PC-9 (cell line): ENCODE measurements around the gene NPHP1. TPM values are rescaled to one million over a fixed set of nuclear protein-coding genes. Genes with fewer than 3 reads are reported as not detected.
A peak's percentile ranks its signal among the peaks of the same experiment; 100 is the strongest.

Experiments
- BruUV-seq: library from RNA; stranded (reverse); fragments of 400-500 nt; replicated peaks from 2 replicates; lab custom pipeline; 2021; lab: Mats Ljungman, UMichigan
- CTCF ChIA-PET: fragments of 300-600 bp; sonication (Branson Sonifier 250); formaldehyde crosslinking; loops from one replicate; lab custom pipeline; 2022; ENCODE audit warnings: antibody characterized with exemption; lab: Charles Lee
- POLR2A ChIA-PET: fragments of 300-600 bp; sonication (Branson Sonifier 250); formaldehyde crosslinking; loops from one replicate; lab custom pipeline; 2022; ENCODE audit warnings: antibody characterized with exemption; ENCODE audit not compliant: unreplicated experiment; lab: Charles Lee
- DNase-seq, 2 experiments: peaks; one replicate each; pipeline versions ENCODE4 v3.0.0 to v3.0.0-alpha.2; 2015 to 2022; ENCODE audit warnings: mixed read lengths in 1 of 2
- H2AFZ ChIP-seq: fragments of 200-600 bp; sonication (generic); 2 replicates; pipeline ENCODE4 v1.8.1; 2017; ENCODE audit warnings: antibody characterized with exemption
- H3F3A ChIP-seq: fragments of 200-600 bp; sonication (generic); 2 replicates; pipeline ENCODE4 v1.8.1; 2017; ENCODE audit warnings: antibody characterized with exemption, mild to moderate bottlenecking, low read depth; ENCODE audit not compliant: insufficient read depth
- H3K27ac ChIP-seq: fragments of 200-600 bp; sonication (generic); 2 replicates; pipeline ENCODE4 v1.6.1; 2016; ENCODE audit warnings: mixed run types
- H3K27me3 ChIP-seq: fragments of 200-600 bp; sonication (generic); 2 replicates; pipeline ENCODE4 v1.6.1; 2016; ENCODE audit warnings: low read depth, mixed run types; ENCODE audit not compliant: insufficient read depth
- H3K36me3 ChIP-seq: fragments of 200-600 bp; sonication (generic); 2 replicates; pipeline ENCODE4 v1.6.1; 2016; ENCODE audit warnings: low read depth, mixed run types
- H3K4me1 ChIP-seq: fragments of 200-600 bp; sonication (generic); replicated peaks from 2 replicates; pipeline ENCODE4 v1.6.1; 2016; ENCODE audit warnings: mixed run types; ENCODE audit not compliant: insufficient read depth
- H3K4me2 ChIP-seq: fragments of 200-600 bp; sonication (generic); 2 replicates; pipeline ENCODE4 v1.6.1; 2017; ENCODE audit warnings: mixed run types
- H3K4me3 ChIP-seq: fragments of 200-600 bp; sonication (generic); 2 replicates; pipeline ENCODE4 v1.6.1; 2016; ENCODE audit warnings: mixed run types
- H3K79me2 ChIP-seq: fragments of 200-600 bp; sonication (generic); 2 replicates; pipeline ENCODE4 v1.6.1; 2017; ENCODE audit warnings: low read depth, mixed run types
- H3K9me2 ChIP-seq: fragments of 200-600 bp; sonication (generic); 2 replicates; pipeline ENCODE4 v1.8.1; 2017; ENCODE audit warnings: mild to moderate bottlenecking; ENCODE audit not compliant: insufficient read depth
- H3K9me3 ChIP-seq: fragments of 200-600 bp; sonication (generic); 2 replicates; pipeline ENCODE4 v1.8.1; 2016; ENCODE audit warnings: low read depth; ENCODE audit not compliant: insufficient read depth
- H4K20me1 ChIP-seq: fragments of 200-600 bp; sonication (generic); 2 replicates; pipeline ENCODE4 v1.8.1; 2017; ENCODE audit not compliant: insufficient read depth
- EZH2 ChIP-seq: fragments of 200-600 bp; sonication (generic); IDR thresholded peaks from 2 replicates; pipeline ENCODE4 v1.8.0; 2017; ENCODE audit warnings: antibody characterized with exemption, low read depth
- intact Hi-C: fragments of 100-400 bp; cut with micrococcal nuclease; formaldehyde crosslinking; loops from one replicate; pipeline ENCODE4 v1.10.0; 2022; ENCODE audit not compliant: unreplicated experiment
- total RNA-seq: library from RNA; stranded (reverse); gene quantifications from 2 replicates; pipeline ENCODE4 v1.2.3, GENCODE V29; 2021
- TF ChIP-seq, protein P1 (sequence below): fragments of 200-600 bp; sonication (generic); conservative IDR thresholded peaks from 2 replicates; pipeline ENCODE4 v1.6.1; 2017; ENCODE audit warnings: mixed run types, antibody characterized with exemption, mild to moderate bottlenecking, moderate library complexity

Gene NPHP1
- total RNA-seq, 1 experiment from 2014 or later = 13.7 TPM

- intact Hi-C loops = loop anchor here (2.0 kb wide), 1 partner anchor 49 kb away; no protein-coding TSS in a partner anchor
- ChIA-PET CTCF (no interaction called here), POLR2A (interaction anchor here (0.6 kb wide), 1 partner anchor 26 kb away, joined by 8 read pairs; no protein-coding TSS in a partner anchor)
- peak overlapping the region; percentile 75 for H3K4me2 ChIP-seq
- H3F3A ChIP-seq = peaks cover 60% of the 10 kb centered on the region
- BruUV-seq = TSS peak; percentile 51
- peaks cover 84% of the 10 kb centered on the region for H3K4me1 ChIP-seq
- H3K27ac ChIP-seq = peak overlapping the region; percentile 100
- no peaks in the 10 kb centered on the region for H4K20me1 ChIP-seq
- H3K79me2 ChIP-seq = peaks cover 87% of the 10 kb centered on the region
- DNase-seq = peak in 1 of 2 experiments; percentile 62
- peaks cover 25% of the 10 kb centered on the region; the same call in 1 of the 2 replicates for H3K36me3 ChIP-seq
- H2AFZ ChIP-seq = no peak overlapping the region
- TF ChIP-seq, protein P1, sequence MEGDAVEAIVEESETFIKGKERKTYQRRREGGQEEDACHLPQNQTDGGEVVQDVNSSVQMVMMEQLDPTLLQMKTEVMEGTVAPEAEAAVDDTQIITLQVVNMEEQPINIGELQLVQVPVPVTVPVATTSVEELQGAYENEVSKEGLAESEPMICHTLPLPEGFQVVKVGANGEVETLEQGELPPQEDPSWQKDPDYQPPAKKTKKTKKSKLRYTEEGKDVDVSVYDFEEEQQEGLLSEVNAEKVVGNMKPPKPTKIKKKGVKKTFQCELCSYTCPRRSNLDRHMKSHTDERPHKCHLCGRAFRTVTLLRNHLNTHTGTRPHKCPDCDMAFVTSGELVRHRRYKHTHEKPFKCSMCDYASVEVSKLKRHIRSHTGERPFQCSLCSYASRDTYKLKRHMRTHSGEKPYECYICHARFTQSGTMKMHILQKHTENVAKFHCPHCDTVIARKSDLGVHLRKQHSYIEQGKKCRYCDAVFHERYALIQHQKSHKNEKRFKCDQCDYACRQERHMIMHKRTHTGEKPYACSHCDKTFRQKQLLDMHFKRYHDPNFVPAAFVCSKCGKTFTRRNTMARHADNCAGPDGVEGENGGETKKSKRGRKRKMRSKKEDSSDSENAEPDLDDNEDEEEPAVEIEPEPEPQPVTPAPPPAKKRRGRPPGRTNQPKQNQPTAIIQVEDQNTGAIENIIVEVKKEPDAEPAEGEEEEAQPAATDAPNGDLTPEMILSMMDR = no peak
- TF ChIP-seq EZH2 = no peak
- H3K27me3 ChIP-seq = no peaks in the 10 kb centered on the region
- peak overlapping the region; percentile 35; the same call in 1 of the 2 replicates for H3K4me3 ChIP-seq
- peaks cover 15% of the 10 kb centered on the region; the same call in 1 of the 2 replicates for H3K9me3 ChIP-seq
- H3K9me2 ChIP-seq = no peaks in the 10 kb centered on the region
These were observed 97.4 kb downstream of the NPHP1 start for GRCh38 chr2:110107092-110108079.

- no peaks in the 10 kb centered on the region for H4K20me1 ChIP-seq
- TF ChIP-seq, protein P1 = no peak
- no peak for TF ChIP-seq EZH2
- peaks cover 84% of the 10 kb centered on the region for H3K4me1 ChIP-seq
- H3K36me3 ChIP-seq = peaks cover 18% of the 10 kb centered on the region; the same call in 1 of the 2 replicates
- H3K27me3 ChIP-seq = no peaks in the 10 kb centered on the region
- no peak overlapping the region for H2AFZ ChIP-seq
- H3K4me2 ChIP-seq = peak overlapping the region; percentile 75
- intact Hi-C loops = loop anchor here (1.0 to 2.0 kb wide), 2 partner anchors 9 to 50 kb away; partner anchors contain the start of gene MALL
- BruUV-seq = no TSS peak
- peak overlapping the region; percentile 100 for H3K27ac ChIP-seq
- DNase-seq = peak in 1 of 2 experiments; percentile 78
- H3K9me2 ChIP-seq = no peaks in the 10 kb centered on the region
- peaks cover 10% of the 10 kb centered on the region; the same call in 1 of the 2 replicates for H3K9me3 ChIP-seq
- ChIA-PET POLR2A (interaction anchor here (1.1 kb wide), 1 partner anchor 9 kb away, joined by 4 read pairs; no protein-coding TSS in a partner anchor), CTCF (no interaction called here)
- peak overlapping the region; percentile 35; the same call in 1 of the 2 replicates for H3K4me3 ChIP-seq
- H3F3A ChIP-seq = peaks cover 67% of the 10 kb centered on the region
- peaks cover 80% of the 10 kb centered on the region for H3K79me2 ChIP-seq
These were observed 98.2 kb downstream of the NPHP1 start for GRCh38 chr2:110106642-110107041.
